ENCODE results near the gene MT2A.

GRCh38 chr16:56647641-56648431, 39.5 kb downstream of the MT2A start:
- TF ChIP-seq, protein P1, sequence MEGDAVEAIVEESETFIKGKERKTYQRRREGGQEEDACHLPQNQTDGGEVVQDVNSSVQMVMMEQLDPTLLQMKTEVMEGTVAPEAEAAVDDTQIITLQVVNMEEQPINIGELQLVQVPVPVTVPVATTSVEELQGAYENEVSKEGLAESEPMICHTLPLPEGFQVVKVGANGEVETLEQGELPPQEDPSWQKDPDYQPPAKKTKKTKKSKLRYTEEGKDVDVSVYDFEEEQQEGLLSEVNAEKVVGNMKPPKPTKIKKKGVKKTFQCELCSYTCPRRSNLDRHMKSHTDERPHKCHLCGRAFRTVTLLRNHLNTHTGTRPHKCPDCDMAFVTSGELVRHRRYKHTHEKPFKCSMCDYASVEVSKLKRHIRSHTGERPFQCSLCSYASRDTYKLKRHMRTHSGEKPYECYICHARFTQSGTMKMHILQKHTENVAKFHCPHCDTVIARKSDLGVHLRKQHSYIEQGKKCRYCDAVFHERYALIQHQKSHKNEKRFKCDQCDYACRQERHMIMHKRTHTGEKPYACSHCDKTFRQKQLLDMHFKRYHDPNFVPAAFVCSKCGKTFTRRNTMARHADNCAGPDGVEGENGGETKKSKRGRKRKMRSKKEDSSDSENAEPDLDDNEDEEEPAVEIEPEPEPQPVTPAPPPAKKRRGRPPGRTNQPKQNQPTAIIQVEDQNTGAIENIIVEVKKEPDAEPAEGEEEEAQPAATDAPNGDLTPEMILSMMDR (IDR thresholded peaks at IDR 0.05): no peak
- TF ChIP-seq POLR2A (IDR thresholded peaks at IDR 0.05; ENCODE audit: low read depth) (no peak), EP300 (IDR thresholded peaks at IDR 0.05) (no peak), POLR2AphosphoS5 (IDR thresholded peaks at IDR 0.05) (no peak)
